Mesenchymal stem cell (in vitro differentiated cells and primary cell): ENCODE measurements around the gene FOXA1.

ENCODE experiments used
- DNase-seq: peaks from one replicate; pipeline ENCODE4 v3.0.0-alpha.2; 2013
- H2AFZ ChIP-seq: one replicate; pipeline ENCODE4 v1.6.1; 2013; ENCODE audit warnings: low read depth, mild to moderate bottlenecking, control low read depth, inconsistent platforms, low read length, moderate library complexity
- H2AK5ac ChIP-seq: 2 replicates; pipeline ENCODE4 v1.6.1; 2013; ENCODE audit warnings: low read length, moderate library complexity, mild to moderate bottlenecking, inconsistent platforms; ENCODE audit not compliant: severe bottlenecking
- H2BK120ac ChIP-seq: one replicate; pipeline ENCODE4 v1.6.1; 2013; ENCODE audit warnings: low read depth, mild to moderate bottlenecking, inconsistent platforms, low read length, moderate library complexity
- H2BK12ac ChIP-seq, 2 experiments: one replicate each; pipeline ENCODE4 v1.6.1; 2013; ENCODE audit warnings: inconsistent platforms in 2 of 2, low read length in 2 of 2, mild to moderate bottlenecking in 2 of 2, moderate library complexity in 2 of 2, control low read depth in 1 of 2
- H2BK15ac ChIP-seq: one replicate; pipeline ENCODE4 v1.6.1; 2013; ENCODE audit warnings: mild to moderate bottlenecking, low read depth, inconsistent platforms; ENCODE audit not compliant: poor library complexity, severe bottlenecking
- H2BK5ac ChIP-seq: 2 replicates; pipeline ENCODE4 v1.6.1; 2013; ENCODE audit warnings: low read depth, mild to moderate bottlenecking, low read length, control low read depth, inconsistent platforms; ENCODE audit not compliant: poor library complexity, severe bottlenecking
- H3K14ac ChIP-seq, 2 experiments: one replicate each; pipeline ENCODE4 v1.6.1; 2013; ENCODE audit warnings: inconsistent platforms in 2 of 2, low read length in 2 of 2, control low read depth in 1 of 2, mild to moderate bottlenecking in 1 of 2, moderate library complexity in 1 of 2
- H3K18ac ChIP-seq, 2 experiments: one replicate each; pipeline ENCODE4 v1.6.1; 2013; ENCODE audit warnings: inconsistent platforms in 2 of 2, low read length in 2 of 2, control low read depth in 1 of 2, low read depth in 1 of 2, mild to moderate bottlenecking in 1 of 2
- H3K23ac ChIP-seq, 2 experiments: one replicate each; pipeline ENCODE4 v1.6.1; 2013; ENCODE audit warnings: inconsistent platforms in 2 of 2, low read length in 2 of 2, mild to moderate bottlenecking in 2 of 2, moderate library complexity in 2 of 2, control low read depth in 1 of 2
- H3K27ac ChIP-seq: 2 replicates; pipeline ENCODE4 v1.5.1; 2013; ENCODE audit warnings: mild to moderate bottlenecking, moderate library complexity, low read length, control low read depth, inconsistent platforms; ENCODE audit not compliant: poor library complexity, severe bottlenecking
- H3K27me3 ChIP-seq, 2 experiments: 2 replicates each; pipeline versions ENCODE4 v1.6.1 to v1.7.0; 2013; ENCODE audit warnings: low read length in 2 of 2, mild to moderate bottlenecking in 2 of 2, moderate library complexity in 2 of 2, control low read depth in 1 of 2, inconsistent platforms in 1 of 2; ENCODE audit not compliant: control insufficient read depth in 1 of 2, insufficient read depth in 1 of 2
- H3K36me3 ChIP-seq, 2 experiments: 2 replicates each; pipeline versions ENCODE4 v1.6.1 to v1.7.0; 2013; ENCODE audit warnings: low read length in 2 of 2, control low read depth in 1 of 2, inconsistent platforms in 1 of 2, low read depth in 1 of 2, mild to moderate bottlenecking in 1 of 2; ENCODE audit not compliant: insufficient read depth in 2 of 2, control insufficient read depth in 1 of 2
- H3K4ac ChIP-seq, 2 experiments: one replicate each; pipeline ENCODE4 v1.6.1; 2013; ENCODE audit warnings: inconsistent platforms in 2 of 2, low read length in 2 of 2, mild to moderate bottlenecking in 2 of 2, moderate library complexity in 2 of 2, control low read depth in 1 of 2, low read depth in 1 of 2
- H3K4me1 ChIP-seq: 2 replicates; pipeline ENCODE4 v1.6.1; 2013; ENCODE audit warnings: low read depth, low read length, control low read depth; ENCODE audit not compliant: control insufficient read depth, insufficient read depth
- H3K4me2 ChIP-seq: 2 replicates; pipeline ENCODE4 v1.6.1; 2013; ENCODE audit warnings: low read length, mild to moderate bottlenecking, inconsistent platforms; ENCODE audit not compliant: poor library complexity, severe bottlenecking
- H3K4me3 ChIP-seq, 2 experiments: 2 replicates each; pipeline versions ENCODE4 v1.5.1 to v1.7.0; 2013; ENCODE audit warnings: low read length in 2 of 2, mild to moderate bottlenecking in 2 of 2, control low read depth in 1 of 2, low read depth in 1 of 2; ENCODE audit not compliant: insufficient read depth in 1 of 2
- H3K79me1 ChIP-seq: replicated peaks from 2 replicates; pipeline ENCODE4 v1.6.1; 2013; ENCODE audit warnings: mild to moderate bottlenecking, control low read depth, low read length, inconsistent platforms; ENCODE audit not compliant: poor library complexity, severe bottlenecking
- H3K9ac ChIP-seq: 2 replicates; pipeline ENCODE4 v1.7.0; 2013; ENCODE audit warnings: mild to moderate bottlenecking, low read length, moderate library complexity
- H3K9me3 ChIP-seq: 2 replicates; pipeline ENCODE4 v1.7.0; 2013; ENCODE audit warnings: mild to moderate bottlenecking, low read length; ENCODE audit not compliant: control insufficient read depth
- H4K8ac ChIP-seq: one replicate; pipeline ENCODE4 v1.6.1; 2013; ENCODE audit warnings: inconsistent platforms, mild to moderate bottlenecking, low read length, moderate library complexity
- H4K91ac ChIP-seq: one replicate; pipeline ENCODE4 v1.6.1; 2013; ENCODE audit warnings: mild to moderate bottlenecking, low read length, inconsistent platforms
- WGBS: methylation state at CpG from one replicate; pipeline ENCODE4 v1.1.7; 2013; ENCODE audit warnings: mixed read lengths; 5-methylcytosine and 5-hydroxymethylcytosine counted together

Gene FOXA1

DNA sequence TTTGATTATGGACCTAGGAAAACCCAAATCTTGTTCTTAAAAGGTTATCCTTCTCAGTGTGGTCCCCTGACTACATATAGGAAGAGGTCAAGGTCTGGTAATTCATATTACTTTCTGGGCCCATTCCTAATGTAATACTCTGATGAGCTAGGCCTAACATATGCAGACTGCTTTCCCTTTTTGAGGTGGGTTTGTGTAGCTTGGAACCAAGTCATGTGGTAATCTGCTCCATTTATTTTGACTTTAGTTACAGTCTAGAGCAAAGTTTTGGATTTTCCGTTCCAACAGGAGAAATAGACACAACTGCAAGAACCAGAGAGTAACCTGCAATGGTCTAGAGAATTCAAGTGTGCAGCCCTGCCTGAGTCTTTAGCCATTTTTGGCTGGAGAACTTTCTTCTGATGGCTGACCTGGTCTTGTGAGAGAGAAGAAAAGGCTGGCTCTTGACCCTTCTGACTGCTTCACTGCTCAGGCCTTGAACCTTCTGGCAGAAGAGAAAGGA, 22.9 kb upstream of the FOXA1 start:
- no peak overlapping the region for H2AFZ ChIP-seq
- no peak overlapping the region for H3K4ac ChIP-seq
- H2BK120ac ChIP-seq, result no peak overlapping the region
- 97% methylated on average over 1 of the region's 1 CpG for WGBS
- no peak overlapping the region for H3K23ac ChIP-seq
- H3K36me3 ChIP-seq, result no peaks in the 10 kb centered on the region
- no peak overlapping the region for H3K4me2 ChIP-seq
- H3K79me1 ChIP-seq, result no peaks in the 10 kb centered on the region
- no peak overlapping the region for H4K91ac ChIP-seq
- no peak overlapping the region for H2BK5ac ChIP-seq
- no peak overlapping the region for H3K27ac ChIP-seq
- H4K8ac ChIP-seq, result no peak overlapping the region
- no peak overlapping the region for H3K4me3 ChIP-seq
- peaks cover 8% of the 10 kb centered on the region for H3K4me1 ChIP-seq
- peaks cover 7 to 9% of the 10 kb centered on the region in 2 experiments for H3K27me3 ChIP-seq
- H2BK12ac ChIP-seq, result no peak overlapping the region
- H3K9ac ChIP-seq, result no peak overlapping the region
- H3K9me3 ChIP-seq, result peaks cover 56% of the 10 kb centered on the region
- no peak for DNase-seq
- no peak overlapping the region for H3K18ac ChIP-seq
- no peak overlapping the region for H3K14ac ChIP-seq
- H2AK5ac ChIP-seq, result no peak overlapping the region
- H2BK15ac ChIP-seq, result no peak overlapping the region

DNA sequence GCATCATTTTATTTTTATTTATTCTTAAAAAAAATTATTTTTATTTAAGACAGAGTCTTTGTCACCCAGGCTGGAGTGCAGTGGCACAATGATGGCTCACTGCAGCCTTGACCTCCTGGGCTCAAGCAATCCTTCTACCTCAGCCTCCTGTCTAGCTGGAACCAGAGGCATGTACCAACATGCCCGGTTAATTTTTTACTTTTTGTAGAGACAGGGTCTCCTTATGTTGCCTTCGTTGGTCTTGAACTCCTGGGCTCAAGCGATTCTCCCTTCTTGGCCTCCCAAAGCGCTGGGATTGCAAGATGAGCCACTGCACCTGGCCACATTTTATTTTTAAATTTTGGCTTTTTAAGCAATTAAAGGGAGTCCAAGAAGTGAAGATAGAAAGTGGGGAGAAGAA, 21.8 kb upstream of the FOXA1 start:
- H3K23ac ChIP-seq, result no peak overlapping the region
- no peak overlapping the region for H3K9ac ChIP-seq
- no peak overlapping the region for H3K4me3 ChIP-seq
- H2BK15ac ChIP-seq, result no peak overlapping the region
- H3K9me3 ChIP-seq, result peaks cover 66% of the 10 kb centered on the region
- H3K14ac ChIP-seq, result no peak overlapping the region
- no peak overlapping the region for H4K91ac ChIP-seq
- H4K8ac ChIP-seq, result no peak overlapping the region
- no peak overlapping the region for H3K4me2 ChIP-seq
- H3K4me1 ChIP-seq, result no peaks in the 10 kb centered on the region
- no peaks in the 10 kb centered on the region for H3K36me3 ChIP-seq
- H3K27ac ChIP-seq, result no peak overlapping the region
- no peaks in the 10 kb centered on the region for H3K79me1 ChIP-seq
- no peak overlapping the region for H2BK5ac ChIP-seq
- no peak overlapping the region for H2AK5ac ChIP-seq
- no peak overlapping the region for H2BK120ac ChIP-seq
- DNase-seq, result no peak
- H3K27me3 ChIP-seq, result peaks cover 7 to 12% of the 10 kb centered on the region in 2 experiments
- H3K4ac ChIP-seq, result no peak overlapping the region
- no peak overlapping the region for H3K18ac ChIP-seq
- no peak overlapping the region for H2BK12ac ChIP-seq
- H2AFZ ChIP-seq, result no peak overlapping the region
- WGBS, result 86% methylated on average over 4 of the region's 4 CpGs

DNA sequence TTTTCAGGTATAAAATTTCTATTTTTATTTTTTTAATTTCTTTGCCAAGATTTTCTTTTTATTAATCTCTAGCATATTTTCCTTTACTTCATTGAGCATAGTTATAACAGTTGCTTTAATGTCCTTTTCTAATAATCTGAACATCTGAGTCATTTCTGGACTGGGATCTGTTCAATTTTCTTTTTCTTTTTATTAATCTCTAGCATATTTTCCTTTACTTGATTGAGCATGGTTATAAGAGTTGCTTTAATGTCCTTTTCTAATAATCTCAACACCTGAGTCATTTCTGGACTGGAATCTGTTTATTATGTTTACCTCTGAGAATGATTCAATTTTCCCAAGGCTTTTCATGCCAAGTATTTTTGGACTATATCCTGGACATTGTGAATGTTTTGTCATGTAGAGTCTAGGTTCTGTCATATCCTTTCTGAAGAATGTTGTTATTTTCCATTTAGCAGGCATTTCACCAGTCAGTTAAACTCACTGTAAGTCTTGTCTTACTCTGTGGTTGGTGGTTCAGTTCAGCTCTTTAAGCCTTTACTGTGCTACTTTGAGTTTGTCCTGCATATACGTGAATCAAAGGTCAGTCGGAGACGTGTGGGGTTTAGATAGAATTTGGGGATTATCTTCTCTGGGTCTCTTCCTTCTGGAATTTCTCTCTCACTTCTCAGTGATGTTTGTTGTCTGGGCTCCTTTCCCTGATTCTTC, 20.7 kb upstream of the FOXA1 start:
- Histone ChIP-seq H3K9me3 (peaks cover 73% of the 10 kb centered on the region), H2BK12ac (no peak overlapping the region), H3K14ac (no peak overlapping the region), H3K79me1 (no peaks in the 10 kb centered on the region), H3K9ac (no peak overlapping the region), H2BK120ac (no peak overlapping the region), H3K27ac (no peak overlapping the region), H3K4me3 (no peak overlapping the region), H3K36me3 (no peaks in the 10 kb centered on the region), H3K23ac (no peak overlapping the region), H3K4me1 (no peaks in the 10 kb centered on the region), H3K4me2 (no peak overlapping the region), H3K18ac (no peak overlapping the region), H3K27me3 (peaks cover 0 to 20% of the 10 kb centered on the region in 2 experiments), H3K4ac (no peak overlapping the region), H4K91ac (no peak overlapping the region), H2AK5ac (no peak overlapping the region), H4K8ac (no peak overlapping the region), H2BK15ac (no peak overlapping the region), H2AFZ (no peak overlapping the region), H2BK5ac (no peak overlapping the region)
- DNase-seq, result no peak
- WGBS, result 95% methylated on average over 3 of the region's 3 CpGs

DNA sequence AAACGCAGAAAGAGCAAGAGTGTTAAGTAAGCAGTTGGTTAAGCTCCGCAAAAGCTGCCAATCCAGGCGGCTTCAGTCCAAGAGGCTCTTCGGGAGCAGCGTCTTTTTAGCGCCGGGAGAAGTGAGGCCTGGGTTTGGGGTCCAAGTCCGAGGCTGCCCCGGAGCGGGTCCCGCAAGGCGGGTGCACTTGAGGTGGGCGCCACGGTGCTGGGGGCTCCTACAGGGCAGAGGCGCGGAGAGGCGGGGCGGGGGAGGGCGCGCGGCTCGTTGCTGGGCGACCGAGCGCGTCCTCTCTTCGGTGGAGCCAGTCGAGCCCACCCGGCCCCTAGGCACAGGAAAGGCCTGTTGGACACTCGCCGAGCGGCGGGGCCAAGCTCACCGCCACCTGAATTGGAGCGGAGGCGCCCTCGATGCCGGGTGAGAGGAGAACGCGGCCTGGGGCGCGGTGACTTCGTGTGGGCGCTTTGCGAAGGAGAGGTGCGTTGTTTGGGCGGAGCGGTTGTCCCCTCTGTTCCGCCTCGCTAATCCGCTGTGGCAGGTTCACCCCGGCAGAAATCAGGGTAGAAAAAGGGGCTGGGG, 16.0 kb upstream of the FOXA1 start:
- no peak overlapping the region for H4K91ac ChIP-seq
- no peak overlapping the region for H2BK5ac ChIP-seq
- no peak overlapping the region for H3K4me2 ChIP-seq
- no peak overlapping the region for H3K14ac ChIP-seq
- H3K23ac ChIP-seq, result no peak overlapping the region
- H3K18ac ChIP-seq, result no peak overlapping the region
- H3K27ac ChIP-seq, result no peak overlapping the region
- H3K4ac ChIP-seq, result no peak overlapping the region
- H4K8ac ChIP-seq, result no peak overlapping the region
- WGBS, result 95% methylated on average over 52 of the region's 52 CpGs
- no peaks in the 10 kb centered on the region for H3K4me1 ChIP-seq
- no peaks in the 10 kb centered on the region for H3K36me3 ChIP-seq
- peak overlapping the region in 1 of 2 experiments; percentile 13 for H3K4me3 ChIP-seq
- no peak overlapping the region for H2BK12ac ChIP-seq
- H2BK15ac ChIP-seq, result no peak overlapping the region
- H3K27me3 ChIP-seq, result peaks cover 12 to 66% of the 10 kb centered on the region in 2 experiments
- H3K9me3 ChIP-seq, result peaks cover 62% of the 10 kb centered on the region
- DNase-seq, result no peak
- H2BK120ac ChIP-seq, result no peak overlapping the region
- no peak overlapping the region for H3K9ac ChIP-seq
- H2AK5ac ChIP-seq, result no peak overlapping the region
- no peaks in the 10 kb centered on the region for H3K79me1 ChIP-seq
- H2AFZ ChIP-seq, result no peak overlapping the region
